ENCODE results near the gene SRSF8.

- TF ChIP-seq, protein P1, sequence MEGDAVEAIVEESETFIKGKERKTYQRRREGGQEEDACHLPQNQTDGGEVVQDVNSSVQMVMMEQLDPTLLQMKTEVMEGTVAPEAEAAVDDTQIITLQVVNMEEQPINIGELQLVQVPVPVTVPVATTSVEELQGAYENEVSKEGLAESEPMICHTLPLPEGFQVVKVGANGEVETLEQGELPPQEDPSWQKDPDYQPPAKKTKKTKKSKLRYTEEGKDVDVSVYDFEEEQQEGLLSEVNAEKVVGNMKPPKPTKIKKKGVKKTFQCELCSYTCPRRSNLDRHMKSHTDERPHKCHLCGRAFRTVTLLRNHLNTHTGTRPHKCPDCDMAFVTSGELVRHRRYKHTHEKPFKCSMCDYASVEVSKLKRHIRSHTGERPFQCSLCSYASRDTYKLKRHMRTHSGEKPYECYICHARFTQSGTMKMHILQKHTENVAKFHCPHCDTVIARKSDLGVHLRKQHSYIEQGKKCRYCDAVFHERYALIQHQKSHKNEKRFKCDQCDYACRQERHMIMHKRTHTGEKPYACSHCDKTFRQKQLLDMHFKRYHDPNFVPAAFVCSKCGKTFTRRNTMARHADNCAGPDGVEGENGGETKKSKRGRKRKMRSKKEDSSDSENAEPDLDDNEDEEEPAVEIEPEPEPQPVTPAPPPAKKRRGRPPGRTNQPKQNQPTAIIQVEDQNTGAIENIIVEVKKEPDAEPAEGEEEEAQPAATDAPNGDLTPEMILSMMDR (conservative IDR thresholded peaks at IDR 0.05 in 1 of 2, IDR thresholded peaks at IDR 0.05 in 1 of 2; ENCODE audit: low read depth in 1 of 2, low read length in 2 of 2): no peak
- no peak for TF ChIP-seq EZH2 (IDR thresholded peaks at IDR 0.05; ENCODE audit: low read length, missing control alignments)
These were observed 45.3 kb downstream of the SRSF8 start for GRCh38 chr11:95111923-95112540.
